D721Med (cell line): ENCODE results near the gene SNX17.

Experiments used
- DNase-seq: peaks from one replicate; pipeline ENCODE4 v3.0.0; 2011; ENCODE audit warnings: low spot score; ENCODE audit not compliant: insufficient read length
- FAIRE-seq: peaks from 2 replicates; lab custom pipeline; 2011; peaks lifted over from hg19 to GRCh38; lab: Jason Lieb, UNC
- TF ChIP-seq, protein P1 (sequence below): IDR thresholded peaks from 2 replicates; pipeline ENCODE4 v1.5.1; 2012; ENCODE audit warnings: mild to moderate bottlenecking, control low read depth; ENCODE audit not compliant: insufficient read depth; ENCODE audit errors: missing control alignments

Gene SNX17

DNA sequence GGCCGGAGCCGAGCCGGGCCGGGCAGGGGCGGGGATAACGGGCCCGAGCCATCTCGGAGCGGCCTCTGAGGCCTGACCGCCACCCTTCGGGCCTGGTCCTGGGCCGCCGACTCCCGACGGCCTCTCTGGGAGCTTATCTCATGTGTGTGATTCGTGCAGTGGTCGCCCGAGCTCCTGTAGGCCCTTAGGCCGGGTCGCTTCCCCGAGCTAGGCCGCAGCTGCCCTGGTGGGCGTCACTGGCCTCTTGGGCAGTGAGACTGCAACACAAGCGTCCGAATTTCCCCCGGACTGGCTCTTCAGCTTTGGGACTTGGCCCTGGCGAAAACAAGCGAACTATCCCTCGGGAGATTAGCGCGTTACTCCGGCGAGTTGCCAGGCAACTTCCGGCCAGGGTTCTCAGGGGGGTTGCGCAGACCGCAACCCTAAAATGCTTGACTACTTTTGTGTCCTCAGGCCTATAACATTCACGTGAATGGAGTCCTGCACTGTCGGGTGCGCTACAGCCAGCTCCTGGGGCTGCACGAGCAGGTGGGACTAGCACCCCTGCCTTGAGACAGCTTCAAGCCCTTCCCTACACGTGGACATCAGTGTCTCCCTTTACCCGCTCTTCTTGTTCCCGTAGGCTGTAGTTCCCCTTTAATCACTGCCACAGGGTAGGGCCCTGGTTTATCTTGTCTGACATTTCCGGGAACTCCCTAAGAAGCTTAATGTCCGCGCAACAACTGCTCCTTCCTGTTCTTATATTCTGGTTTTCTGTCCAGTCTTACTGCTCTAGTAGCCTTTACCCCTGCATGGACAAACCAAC is 602 bp downstream of the SNX17 start:
- DNase-seq (no peak), FAIRE-seq (no peak)
- TF ChIP-seq, protein P1, sequence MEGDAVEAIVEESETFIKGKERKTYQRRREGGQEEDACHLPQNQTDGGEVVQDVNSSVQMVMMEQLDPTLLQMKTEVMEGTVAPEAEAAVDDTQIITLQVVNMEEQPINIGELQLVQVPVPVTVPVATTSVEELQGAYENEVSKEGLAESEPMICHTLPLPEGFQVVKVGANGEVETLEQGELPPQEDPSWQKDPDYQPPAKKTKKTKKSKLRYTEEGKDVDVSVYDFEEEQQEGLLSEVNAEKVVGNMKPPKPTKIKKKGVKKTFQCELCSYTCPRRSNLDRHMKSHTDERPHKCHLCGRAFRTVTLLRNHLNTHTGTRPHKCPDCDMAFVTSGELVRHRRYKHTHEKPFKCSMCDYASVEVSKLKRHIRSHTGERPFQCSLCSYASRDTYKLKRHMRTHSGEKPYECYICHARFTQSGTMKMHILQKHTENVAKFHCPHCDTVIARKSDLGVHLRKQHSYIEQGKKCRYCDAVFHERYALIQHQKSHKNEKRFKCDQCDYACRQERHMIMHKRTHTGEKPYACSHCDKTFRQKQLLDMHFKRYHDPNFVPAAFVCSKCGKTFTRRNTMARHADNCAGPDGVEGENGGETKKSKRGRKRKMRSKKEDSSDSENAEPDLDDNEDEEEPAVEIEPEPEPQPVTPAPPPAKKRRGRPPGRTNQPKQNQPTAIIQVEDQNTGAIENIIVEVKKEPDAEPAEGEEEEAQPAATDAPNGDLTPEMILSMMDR: no peak

- FAIRE-seq: no peak
- TF ChIP-seq, protein P1: no peak
Measured at GRCh38 chr2:27372937-27373336, 2.5 kb downstream of the SNX17 start.

GRCh38 chr2:27373567-27373966 is 3.2 kb downstream of the SNX17 start:
- FAIRE-seq (no peak), DNase-seq (no peak)
- TF ChIP-seq, protein P1: no peak

More at GRCh38 chr2:27372937-27373336, 2.5 kb downstream of the SNX17 start:
- DNase-seq: no peak

GRCh38 chr2:27375513-27376099 is 5.2 kb downstream of the SNX17 start:
- FAIRE-seq: no peak
- TF ChIP-seq, protein P1: no peak
- no peak for DNase-seq

DNA sequence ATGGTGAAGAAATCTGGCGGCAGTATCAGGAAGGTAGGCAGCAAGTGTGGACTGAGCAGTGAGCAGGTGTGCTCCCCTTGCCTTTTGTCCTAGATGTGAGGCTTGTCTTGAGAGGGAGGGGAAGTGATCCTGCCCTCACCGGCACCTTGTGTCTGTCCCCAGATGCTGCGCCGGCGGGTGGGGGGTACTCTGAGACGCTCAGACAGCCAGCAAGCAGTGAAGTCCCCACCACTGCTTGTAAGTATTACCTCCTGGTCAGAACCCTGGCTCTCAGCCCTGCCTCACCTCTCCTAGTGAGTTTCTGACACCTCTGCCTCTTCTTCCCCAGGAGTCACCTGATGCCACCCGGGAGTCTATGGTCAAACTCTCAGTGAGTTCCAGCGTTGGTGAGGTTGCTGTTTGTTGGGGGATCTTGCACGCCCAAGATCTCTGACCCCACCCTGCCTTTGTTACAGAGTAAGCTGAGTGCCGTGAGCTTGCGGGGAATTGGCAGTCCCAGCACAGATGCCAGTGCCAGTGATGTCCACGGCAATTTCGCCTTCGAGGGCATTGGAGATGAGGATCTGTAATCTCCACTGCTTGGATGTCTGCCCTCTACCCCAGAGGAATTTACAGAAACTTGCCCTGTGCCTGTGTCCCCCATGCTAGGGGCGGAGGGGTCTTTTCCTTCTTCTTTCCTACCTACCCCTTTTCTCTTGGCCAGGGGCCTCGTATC is 5.9 kb downstream of the SNX17 start:
- no peak for FAIRE-seq
- TF ChIP-seq, protein P1: no peak

DNA sequence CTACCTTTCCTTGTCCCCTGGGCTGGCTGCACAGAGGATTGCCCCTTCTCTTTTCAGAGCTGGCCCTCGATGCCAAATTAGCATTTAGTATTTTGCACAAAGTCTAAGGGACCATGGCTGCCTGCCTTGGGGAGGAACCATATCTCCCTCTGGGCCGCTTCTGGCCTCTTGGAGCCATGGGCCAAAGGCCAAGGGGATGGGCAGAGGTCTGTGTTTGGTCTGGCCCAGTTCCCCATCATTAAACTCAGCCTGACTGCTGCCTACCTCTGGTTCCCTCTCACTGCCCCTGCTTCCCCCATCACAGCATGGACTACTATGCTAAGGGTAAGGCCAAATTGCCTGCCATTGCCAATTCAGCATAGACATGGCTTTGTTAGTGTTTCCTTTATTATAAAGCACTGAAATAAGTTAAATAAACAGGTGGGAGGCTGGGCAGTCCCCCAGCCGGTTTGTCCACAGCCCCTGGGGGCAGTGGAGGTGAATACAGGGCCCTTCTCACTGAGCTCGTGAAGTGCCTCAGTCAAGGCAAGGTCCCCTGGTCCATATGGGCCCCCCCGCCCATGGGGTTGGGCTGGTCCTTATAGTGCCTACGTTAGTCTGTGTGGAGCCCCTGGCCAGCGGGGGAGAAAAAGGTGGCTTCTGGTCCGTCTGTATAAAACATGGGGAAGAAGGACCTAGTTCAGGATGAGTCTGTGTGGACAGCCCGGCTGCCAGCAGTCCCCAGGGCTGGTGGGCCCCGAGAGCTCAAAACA is 6.6 kb downstream of the SNX17 start:
- no peak for DNase-seq
- TF ChIP-seq, protein P1: no peak
- no peak for FAIRE-seq

More for the DNA sequence above, 5.9 kb downstream of the SNX17 start:
- DNase-seq: no peak
